Measurements from ENCODE around the gene DIS3L2. TPM values are rescaled to one million over a fixed set of nuclear protein-coding genes. Genes with fewer than 3 reads are reported as not detected.

The DIS3L2 gene
- total and polyA plus RNA-seq, 2 of the 4 experiments (the other 2 are of a cell fraction) = 14.7 to 19.2 TPM

GRCh38 chr2:232342635-232343565 is 381.4 kb downstream of the DIS3L2 start:
- H3K23ac ChIP-seq (ENCODE audit: low read depth, low read length) = no peak overlapping the region
- dilution Hi-C loops (cut with HindIII; ENCODE audit: low sequenced_read_pairs, unreplicated experiment) (no loop called here), intact Hi-C loops (cut with micrococcal nuclease) (no loop called here), in situ Hi-C loops (cut with MboI; ENCODE audit: low sequenced_read_pairs) (no loop called here)
- TF ChIP-seq MXI1 (IDR thresholded peaks at IDR 0.05; ENCODE audit: borderline replicate concordance, low read depth, low read length) = no peak
- TF ChIP-seq ELK1 (IDR thresholded peaks at IDR 0.05; ENCODE audit: borderline replicate concordance, low read depth, low read length) = no peak
- no peak for TF ChIP-seq MAZ (IDR thresholded peaks at IDR 0.05; ENCODE audit: borderline replicate concordance, low read depth, low read length)
- TF ChIP-seq SMC3 (IDR thresholded peaks at IDR 0.05; ENCODE audit: low read depth, low read length) = no peak
- no peak for TF ChIP-seq RFX5 (IDR thresholded peaks at IDR 0.05; ENCODE audit: low read depth, low read length)
- no peak for TF ChIP-seq POLR2A (IDR thresholded peaks at IDR 0.05; ENCODE audit: low read depth, low read length)
- no peak for TF ChIP-seq FOS (IDR thresholded peaks at IDR 0.05; ENCODE audit: low read depth, low read length)
- TF ChIP-seq NFE2L2 (IDR thresholded peaks at IDR 0.05; ENCODE audit: low read depth, low read length) = no peak
- TF ChIP-seq RCOR1 (IDR thresholded peaks at IDR 0.05; ENCODE audit: insufficient replicate concordance, low read length) = no peak
- no peak for TF ChIP-seq USF2 (IDR thresholded peaks at IDR 0.05; ENCODE audit: low read depth, low read length)
- TF ChIP-seq CHD1 (IDR thresholded peaks at IDR 0.05; ENCODE audit: low read depth, low read length) = no peak
- no peak for TF ChIP-seq MAFK (IDR thresholded peaks at IDR 0.05; ENCODE audit: low read depth, low read length)
- TF ChIP-seq RAD21 (IDR thresholded peaks at IDR 0.05; ENCODE audit: low read length) = no peak
- no peak for TF ChIP-seq BHLHE40 (IDR thresholded peaks at IDR 0.05; ENCODE audit: low read depth, low read length)
- H3K4me3 ChIP-seq (ENCODE audit: insufficient read depth, low read depth, low read length) = no peak overlapping the region
- BruUV-seq (replicated peaks) = no TSS peak
- no peak overlapping the region for H3K18ac ChIP-seq (ENCODE audit: low read depth, low read length)
- no peak overlapping the region for H3K4me2 ChIP-seq (ENCODE audit: low read depth, low read length)
- H4K5ac ChIP-seq (ENCODE audit: low read depth, low read length) = no peak overlapping the region
- no peak overlapping the region for H4K91ac ChIP-seq (ENCODE audit: insufficient read depth, low read depth, low read length)
- no peak overlapping the region for H2BK120ac ChIP-seq (ENCODE audit: low read depth, low read length)
- no peak overlapping the region for H2BK20ac ChIP-seq (ENCODE audit: low read depth, low read length)
- H2AFZ ChIP-seq (replicated peaks; ENCODE audit: low read length, poor library complexity) = no peak overlapping the region
- POLR2A ChIA-PET (ENCODE audit: unreplicated experiment) = no interaction called here
- no peak overlapping the region for H2BK5ac ChIP-seq (ENCODE audit: low read depth, low read length, poor library complexity, severe bottlenecking)
- H3K56ac ChIP-seq (ENCODE audit: extremely low read depth, insufficient read depth, low read length) = no peak overlapping the region
- H3K79me1 ChIP-seq (ENCODE audit: low read depth in 1 of 2, low read length in 2 of 2) = no peaks in the 10 kb centered on the region
- H3K9me1 ChIP-seq (ENCODE audit: insufficient read depth, low read length) = no peaks in the 10 kb centered on the region
- H3K36me3 ChIP-seq (ENCODE audit: control insufficient read depth, insufficient read depth, low read length) = no peaks in the 10 kb centered on the region
- no peak overlapping the region for H3K14ac ChIP-seq (replicated peaks; ENCODE audit: low read depth, low read length)
- H3K4ac ChIP-seq (ENCODE audit: low read depth, low read length) = no peak overlapping the region
- no peak overlapping the region for H2AK9ac ChIP-seq (replicated peaks; ENCODE audit: low read depth, low read length, poor library complexity)
- H2BK15ac ChIP-seq (ENCODE audit: low read depth, low read length) = no peak overlapping the region
- no peak overlapping the region for H3K27ac ChIP-seq (ENCODE audit: insufficient read depth, low read length)
- H4K8ac ChIP-seq (ENCODE audit: low read depth in 2 of 2, low read length in 2 of 2) = no peak overlapping the region
- H3K4me1 ChIP-seq (ENCODE audit: control insufficient read depth, insufficient read depth, low read length) = no peaks in the 10 kb centered on the region
- H4K20me1 ChIP-seq (ENCODE audit: insufficient read depth, low read length) = no peaks in the 10 kb centered on the region
- H3K9ac ChIP-seq (ENCODE audit: low read depth, low read length) = no peak overlapping the region
- H3K9me3 ChIP-seq (ENCODE audit: control insufficient read depth, insufficient read depth, low read length) = no peaks in the 10 kb centered on the region
- CTCF ChIA-PET = no interaction called here
- no peak overlapping the region for H2AK5ac ChIP-seq (ENCODE audit: low read depth, low read length)
- no peak for ATAC-seq (ENCODE audit: low read depth)
- peaks cover 2% of the 10 kb centered on the region for H3K27me3 ChIP-seq (ENCODE audit: control insufficient read depth, insufficient read depth, low read length)
- WGBS, 2 experiments (ENCODE audit: extremely low coverage in 2 of 2, insufficient read length in 1 of 2) = 72% methylated on average over 6 of the region's 19 CpGs; no CpG with 5 or more reads in 1 of the 2 experiments
- DNase-seq = no peak
